ENCODE results near the gene DCAF6.

DNA sequence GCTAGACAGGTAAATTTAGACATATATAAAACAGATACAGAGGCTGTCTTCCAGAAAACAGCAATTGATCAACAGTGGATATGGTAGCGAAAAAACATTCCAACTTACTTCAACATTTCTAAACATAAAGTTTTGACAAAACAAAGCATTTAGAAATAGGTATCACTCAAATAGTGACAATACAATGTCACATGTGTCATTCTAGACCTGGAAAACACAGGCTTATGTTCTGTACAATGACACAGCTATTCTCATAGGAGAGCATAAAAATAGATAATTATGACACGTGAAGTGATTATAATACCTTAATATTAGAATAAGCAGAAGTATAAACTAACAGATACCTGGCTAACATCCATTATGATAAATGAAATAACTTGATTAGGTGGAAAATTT is 8.0 kb upstream of the DCAF6 start:
- TF ChIP-seq, protein P1, sequence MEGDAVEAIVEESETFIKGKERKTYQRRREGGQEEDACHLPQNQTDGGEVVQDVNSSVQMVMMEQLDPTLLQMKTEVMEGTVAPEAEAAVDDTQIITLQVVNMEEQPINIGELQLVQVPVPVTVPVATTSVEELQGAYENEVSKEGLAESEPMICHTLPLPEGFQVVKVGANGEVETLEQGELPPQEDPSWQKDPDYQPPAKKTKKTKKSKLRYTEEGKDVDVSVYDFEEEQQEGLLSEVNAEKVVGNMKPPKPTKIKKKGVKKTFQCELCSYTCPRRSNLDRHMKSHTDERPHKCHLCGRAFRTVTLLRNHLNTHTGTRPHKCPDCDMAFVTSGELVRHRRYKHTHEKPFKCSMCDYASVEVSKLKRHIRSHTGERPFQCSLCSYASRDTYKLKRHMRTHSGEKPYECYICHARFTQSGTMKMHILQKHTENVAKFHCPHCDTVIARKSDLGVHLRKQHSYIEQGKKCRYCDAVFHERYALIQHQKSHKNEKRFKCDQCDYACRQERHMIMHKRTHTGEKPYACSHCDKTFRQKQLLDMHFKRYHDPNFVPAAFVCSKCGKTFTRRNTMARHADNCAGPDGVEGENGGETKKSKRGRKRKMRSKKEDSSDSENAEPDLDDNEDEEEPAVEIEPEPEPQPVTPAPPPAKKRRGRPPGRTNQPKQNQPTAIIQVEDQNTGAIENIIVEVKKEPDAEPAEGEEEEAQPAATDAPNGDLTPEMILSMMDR (IDR thresholded peaks at IDR 0.05) = no peak
- no peak for TF ChIP-seq ZFX (IDR thresholded peaks at IDR 0.05; ENCODE audit: borderline replicate concordance)
